Loucy (cell line): Measurements from ENCODE around the gene SPACDR.

Experiments used
- EZH2phosphoT487 ChIP-seq: fragments of 200-600 bp; IDR thresholded peaks from 2 replicates; pipeline ENCODE4 v1.6.1; 2018; ENCODE audit warnings: antibody characterized with exemption, mild to moderate bottlenecking, moderate library complexity, borderline replicate concordance
- TF ChIP-seq, protein P1 (sequence below): fragments of 200-600 bp; sonication (generic); conservative IDR thresholded peaks from 2 replicates; pipeline ENCODE4 v1.5.1; 2014; ENCODE audit warnings: mild to moderate bottlenecking, antibody characterized with exemption, low read length

DNA sequence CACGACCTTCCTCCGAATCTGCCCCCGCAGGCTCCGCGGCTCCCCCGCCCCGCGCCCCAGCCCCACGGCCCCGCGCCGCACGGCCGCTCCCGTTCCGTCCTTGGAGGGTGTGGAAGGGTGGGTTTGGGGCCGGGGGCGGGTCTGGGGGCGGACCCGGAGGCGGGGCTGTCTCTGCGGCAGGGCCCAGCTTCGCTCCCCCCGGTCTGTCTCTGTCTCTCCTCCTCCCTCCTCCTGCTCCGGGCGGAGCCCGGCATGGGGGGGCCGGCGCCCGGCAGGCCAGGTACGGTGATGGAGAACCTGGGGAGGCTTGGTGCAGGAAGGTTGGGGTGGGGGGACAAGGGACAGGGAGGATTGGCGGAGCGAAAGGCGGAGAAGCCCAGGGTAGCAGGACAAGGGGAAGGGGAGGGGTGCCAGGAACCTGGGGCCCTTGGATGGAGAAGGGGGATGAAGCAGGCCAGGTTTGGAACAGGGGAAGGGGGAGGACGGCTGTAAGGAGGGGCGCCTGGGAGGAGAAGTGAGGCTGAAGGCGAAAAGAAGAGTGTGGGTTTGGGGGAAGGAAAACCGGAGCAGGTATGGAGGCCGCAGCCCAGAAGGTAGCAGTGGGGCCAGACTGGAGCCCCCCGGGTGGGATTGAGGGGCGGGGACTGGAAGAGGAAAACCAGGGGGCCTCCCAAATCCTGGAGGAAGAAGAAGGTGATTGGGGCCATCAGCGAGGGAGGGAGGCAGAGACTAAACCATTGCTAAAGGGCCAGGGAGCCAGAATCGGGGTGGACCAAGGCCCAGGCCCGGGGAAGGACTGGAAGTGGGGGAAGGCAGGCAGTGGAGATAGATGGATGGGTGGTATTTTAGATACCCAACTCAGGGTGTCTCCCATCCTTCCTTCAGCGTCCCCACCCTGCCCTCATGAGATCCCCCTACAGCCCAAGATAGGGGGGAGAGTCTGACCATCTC is 19.9 kb upstream of the SPACDR start, which contains the start of gene NYAP1:
- TF ChIP-seq, protein P1, sequence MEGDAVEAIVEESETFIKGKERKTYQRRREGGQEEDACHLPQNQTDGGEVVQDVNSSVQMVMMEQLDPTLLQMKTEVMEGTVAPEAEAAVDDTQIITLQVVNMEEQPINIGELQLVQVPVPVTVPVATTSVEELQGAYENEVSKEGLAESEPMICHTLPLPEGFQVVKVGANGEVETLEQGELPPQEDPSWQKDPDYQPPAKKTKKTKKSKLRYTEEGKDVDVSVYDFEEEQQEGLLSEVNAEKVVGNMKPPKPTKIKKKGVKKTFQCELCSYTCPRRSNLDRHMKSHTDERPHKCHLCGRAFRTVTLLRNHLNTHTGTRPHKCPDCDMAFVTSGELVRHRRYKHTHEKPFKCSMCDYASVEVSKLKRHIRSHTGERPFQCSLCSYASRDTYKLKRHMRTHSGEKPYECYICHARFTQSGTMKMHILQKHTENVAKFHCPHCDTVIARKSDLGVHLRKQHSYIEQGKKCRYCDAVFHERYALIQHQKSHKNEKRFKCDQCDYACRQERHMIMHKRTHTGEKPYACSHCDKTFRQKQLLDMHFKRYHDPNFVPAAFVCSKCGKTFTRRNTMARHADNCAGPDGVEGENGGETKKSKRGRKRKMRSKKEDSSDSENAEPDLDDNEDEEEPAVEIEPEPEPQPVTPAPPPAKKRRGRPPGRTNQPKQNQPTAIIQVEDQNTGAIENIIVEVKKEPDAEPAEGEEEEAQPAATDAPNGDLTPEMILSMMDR: no peak
- no peak for TF ChIP-seq EZH2phosphoT487
